ENCODE measurements around the gene ZNF496.
"Not testable (repeated sequence)": the region's sequence is repeated elsewhere in the genome, so short reads cannot be mapped to it uniquely, and the experiment has no call there.

Gene ZNF496

DNA sequence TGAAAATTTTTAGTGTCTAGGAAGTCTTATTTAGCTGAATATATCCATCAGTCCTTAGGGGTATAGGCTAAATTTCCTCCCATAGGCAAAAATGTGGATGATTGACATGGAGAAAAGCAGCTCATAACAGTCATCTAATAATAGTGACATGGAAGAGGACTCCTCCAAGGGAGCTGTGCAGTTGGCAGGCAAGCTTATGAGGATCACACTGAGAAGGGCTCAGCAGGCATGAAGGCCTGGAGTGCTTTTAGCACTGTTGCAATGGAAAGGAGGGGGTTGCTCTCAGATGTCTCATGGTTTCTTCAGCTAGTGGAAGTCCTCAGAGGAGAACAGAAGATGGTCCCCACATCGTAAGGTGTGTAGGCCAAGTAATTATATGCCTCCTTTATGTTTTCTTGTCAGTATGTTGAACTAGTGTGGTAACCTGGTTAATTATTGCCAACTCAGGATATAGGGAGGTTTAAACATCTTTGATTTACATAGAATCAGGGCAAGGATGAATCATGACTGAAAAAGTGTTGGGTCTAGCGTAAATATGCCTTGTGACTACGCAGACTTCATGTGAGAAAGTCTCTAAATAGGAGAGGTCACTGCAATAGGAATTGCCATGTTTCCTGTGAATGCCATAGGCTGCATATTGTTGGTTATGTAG is 56.9 kb downstream of the ZNF496 start:
- H3K27me3 ChIP-seq (ENCODE audit: control insufficient read depth, insufficient read depth, low read length), result no peaks in the 10 kb centered on the region
- H3K4me3 ChIP-seq (ENCODE audit: low read length), result no peak overlapping the region
- no peaks in the 10 kb centered on the region for H3K36me3 ChIP-seq (ENCODE audit: control insufficient read depth, insufficient read depth, low read length)
- no peak overlapping the region for H3K27ac ChIP-seq (ENCODE audit: low read length)
- WGBS (ENCODE audit: insufficient coverage, insufficient read length), result no CpG with 5 or more reads among the region's 3 CpGs
- no peak for DNase-seq (ENCODE audit: low read depth, low spot score)
- no peaks in the 10 kb centered on the region for H3K4me1 ChIP-seq (ENCODE audit: control insufficient read depth, insufficient read depth, low read length)
- peaks cover 2% of the 10 kb centered on the region for H3K9me3 ChIP-seq (ENCODE audit: control insufficient read depth, insufficient read depth, low read length)

DNA sequence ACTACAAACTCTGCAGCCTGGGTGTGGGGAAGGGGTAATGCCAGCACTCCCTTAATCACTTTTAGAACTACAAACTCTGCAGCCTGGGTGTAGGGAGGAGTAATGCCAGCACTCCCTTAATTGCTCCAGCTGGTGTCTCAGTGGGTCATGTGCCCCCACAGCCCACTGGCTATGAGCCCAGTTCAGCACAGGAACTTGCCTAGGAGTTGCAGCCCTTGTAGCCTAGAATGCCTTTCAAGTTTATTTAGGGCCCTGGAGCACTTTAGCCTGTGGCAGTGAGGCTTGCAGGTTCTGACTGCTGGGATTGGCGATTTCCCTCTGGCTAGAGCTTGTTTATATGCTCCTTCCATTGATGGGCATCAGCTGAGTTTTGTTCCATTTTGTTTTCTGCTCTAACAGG is 58.7 kb downstream of the ZNF496 start:
- no CpG with 5 or more reads among the region's 1 CpG for WGBS (ENCODE audit: insufficient coverage, insufficient read length)
- H3K9me3 ChIP-seq (ENCODE audit: control insufficient read depth, insufficient read depth, low read length), result peaks cover 2% of the 10 kb centered on the region
- no peaks in the 10 kb centered on the region for H3K27me3 ChIP-seq (ENCODE audit: control insufficient read depth, insufficient read depth, low read length)
- no peak overlapping the region for H3K4me3 ChIP-seq (ENCODE audit: low read length)
- H3K36me3 ChIP-seq (ENCODE audit: control insufficient read depth, insufficient read depth, low read length), result no peaks in the 10 kb centered on the region
- no peak overlapping the region for H3K27ac ChIP-seq (ENCODE audit: low read length)
- H3K4me1 ChIP-seq (ENCODE audit: control insufficient read depth, insufficient read depth, low read length), result no peaks in the 10 kb centered on the region
- no peak for DNase-seq (ENCODE audit: low read depth, low spot score)

DNA sequence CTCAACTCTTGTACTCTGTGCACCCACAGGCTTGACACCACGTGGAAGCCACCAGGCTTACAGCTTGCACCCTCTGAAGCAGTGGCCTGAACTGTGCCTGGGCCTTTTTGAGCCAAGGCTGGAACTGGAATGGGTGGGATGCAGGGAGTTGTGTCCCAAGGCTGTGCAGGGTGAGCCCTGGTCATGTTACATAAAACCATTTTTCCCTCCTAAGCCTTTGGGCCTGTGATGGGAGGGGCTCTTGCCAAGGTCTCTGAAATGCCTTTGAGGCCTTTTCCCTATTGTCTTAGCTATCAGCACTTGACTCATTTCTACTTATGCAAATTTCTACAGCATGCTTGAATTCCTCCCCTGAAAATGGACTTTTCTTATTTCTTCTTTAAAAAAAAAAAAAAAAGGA is 61.7 kb downstream of the ZNF496 start:
- DNase-seq (ENCODE audit: low read depth, low spot score), result no peak
- no peak overlapping the region for H3K4me3 ChIP-seq (ENCODE audit: low read length)
- H3K36me3 ChIP-seq (ENCODE audit: control insufficient read depth, insufficient read depth, low read length), result no peaks in the 10 kb centered on the region
- H3K4me1 ChIP-seq (ENCODE audit: control insufficient read depth, insufficient read depth, low read length), result no peaks in the 10 kb centered on the region
- no CpG with 5 or more reads among the region's 1 CpG for WGBS (ENCODE audit: insufficient coverage, insufficient read length)
- no peaks in the 10 kb centered on the region for H3K27me3 ChIP-seq (ENCODE audit: control insufficient read depth, insufficient read depth, low read length)
- no peak overlapping the region for H3K27ac ChIP-seq (ENCODE audit: low read length)
- peaks cover 2% of the 10 kb centered on the region for H3K9me3 ChIP-seq (ENCODE audit: control insufficient read depth, insufficient read depth, low read length)

DNA sequence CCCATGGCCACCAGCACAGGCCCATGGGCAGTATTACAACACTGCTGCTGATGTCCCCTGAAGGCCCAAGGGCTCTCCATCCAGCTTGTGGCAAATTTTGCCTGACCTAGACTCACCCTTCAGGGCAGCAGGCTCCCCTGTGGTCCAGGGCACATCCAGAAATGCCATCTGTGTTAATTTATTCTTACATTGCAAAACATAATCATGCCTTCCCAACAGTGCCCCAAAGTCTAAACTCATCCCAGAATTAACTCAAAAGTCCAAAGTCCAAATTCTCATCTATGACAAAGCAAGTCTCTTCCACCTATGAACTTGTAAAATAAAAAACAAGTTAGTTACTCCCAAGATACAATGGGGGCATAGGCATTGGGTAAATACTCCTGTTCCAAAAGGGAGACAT is 62.5 kb downstream of the ZNF496 start:
- Histone ChIP-seq H3K27ac (ENCODE audit: low read length) (no peak overlapping the region), H3K36me3 (ENCODE audit: control insufficient read depth, insufficient read depth, low read length) (no peaks in the 10 kb centered on the region), H3K4me1 (ENCODE audit: control insufficient read depth, insufficient read depth, low read length) (no peaks in the 10 kb centered on the region), H3K27me3 (ENCODE audit: control insufficient read depth, insufficient read depth, low read length) (no peaks in the 10 kb centered on the region), H3K9me3 (ENCODE audit: control insufficient read depth, insufficient read depth, low read length) (peaks cover 2% of the 10 kb centered on the region), H3K4me3 (ENCODE audit: low read length) (no peak overlapping the region)
- no peak for DNase-seq (ENCODE audit: low read depth, low spot score)

DNA sequence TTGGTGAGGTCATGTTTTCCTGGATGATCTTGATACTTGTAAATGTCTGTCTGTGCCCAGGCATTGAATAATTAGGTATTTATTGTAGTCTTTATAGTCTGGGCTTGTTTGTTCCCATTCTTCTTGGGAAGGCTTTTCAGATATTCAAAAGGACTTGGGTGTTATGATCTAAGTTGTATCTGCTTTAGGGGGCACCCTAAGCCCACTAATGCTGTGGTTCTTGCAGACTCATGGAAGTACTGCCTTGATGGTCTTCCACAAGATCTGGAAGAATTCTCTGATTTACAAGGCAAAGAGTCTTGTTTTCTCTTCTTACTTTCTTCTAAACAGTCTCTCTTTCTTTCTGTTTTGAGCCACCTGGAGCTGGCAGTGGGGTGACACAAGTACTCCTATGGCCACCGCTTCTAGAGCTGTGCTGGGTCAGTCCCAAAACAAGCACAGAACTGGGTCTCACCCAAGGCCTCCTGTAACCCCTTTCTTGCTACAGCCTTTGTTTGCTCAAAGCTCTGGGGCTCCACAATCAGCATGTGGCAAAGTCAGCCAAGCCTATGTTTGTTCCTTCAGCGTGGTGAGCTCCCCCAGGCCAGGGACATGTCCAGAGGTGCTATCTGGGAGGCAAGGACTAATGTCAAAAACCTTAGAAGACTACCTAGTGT is 63.1 kb downstream of the ZNF496 start:
- Histone ChIP-seq H3K36me3 (ENCODE audit: control insufficient read depth, insufficient read depth, low read length) (no peaks in the 10 kb centered on the region), H3K4me3 (ENCODE audit: low read length) (no peak overlapping the region), H3K9me3 (ENCODE audit: control insufficient read depth, insufficient read depth, low read length) (peaks cover 2% of the 10 kb centered on the region), H3K27me3 (ENCODE audit: control insufficient read depth, insufficient read depth, low read length) (no peaks in the 10 kb centered on the region), H3K4me1 (ENCODE audit: control insufficient read depth, insufficient read depth, low read length) (no peaks in the 10 kb centered on the region), H3K27ac (ENCODE audit: low read length) (no peak overlapping the region)
- no peak for DNase-seq (ENCODE audit: low read depth, low spot score)
- WGBS (ENCODE audit: insufficient coverage, insufficient read length), result no CpG with 5 or more reads among the region's 2 CpGs

DNA sequence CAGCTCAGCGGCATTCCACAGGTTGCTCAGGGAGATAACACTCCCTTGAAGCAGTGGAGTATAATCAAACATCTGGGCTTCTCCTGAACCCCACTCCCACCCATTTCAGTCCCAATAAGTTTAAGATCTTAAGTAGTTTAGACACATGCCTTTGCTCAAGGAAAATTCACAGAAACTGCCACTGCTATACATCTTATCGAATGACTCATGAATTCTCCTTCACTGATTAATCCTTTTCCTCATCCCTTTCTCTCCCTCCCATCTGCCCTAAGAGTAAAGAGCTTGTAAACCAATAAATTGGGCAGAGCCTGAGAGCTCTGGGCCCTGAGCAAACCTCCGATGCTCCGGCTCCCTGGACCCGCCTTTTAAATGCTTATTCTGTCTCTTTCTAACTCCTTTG is 65.6 kb downstream of the ZNF496 start:
- WGBS (ENCODE audit: insufficient coverage, insufficient read length), result no CpG with 5 or more reads among the region's 5 CpGs

DNA sequence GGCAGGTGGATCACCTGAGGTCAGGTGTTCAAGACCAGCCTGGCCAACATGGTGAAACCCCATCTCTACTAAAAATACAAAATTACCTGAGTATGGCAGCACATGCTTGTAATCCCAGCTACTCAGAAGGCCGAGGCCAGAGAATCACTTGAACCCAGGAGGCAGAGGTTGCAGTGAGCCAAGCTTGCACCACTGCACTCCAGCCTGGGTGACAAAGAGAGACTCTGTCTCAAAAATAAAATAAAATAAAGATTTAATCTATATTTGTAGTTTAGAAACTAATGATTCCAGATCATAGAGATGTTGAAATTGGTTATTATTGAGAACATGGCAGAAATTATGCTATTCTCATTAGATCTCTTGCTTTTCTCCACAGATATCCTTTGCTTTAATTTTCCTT is 75.9 kb downstream of the ZNF496 start, which contains the start of gene VN1R5:
TSS of gene VN1R5 (plus strand) at position 301 of the 400 bp plus-strand sequence.
- H3K4me3 ChIP-seq (ENCODE audit: low read length); H3K27ac ChIP-seq (ENCODE audit: low read length); H3K9me3 ChIP-seq (ENCODE audit: control insufficient read depth, insufficient read depth, low read length); H3K4me1 ChIP-seq (ENCODE audit: control insufficient read depth, insufficient read depth, low read length); H3K27me3 ChIP-seq (ENCODE audit: control insufficient read depth, insufficient read depth, low read length); H3K36me3 ChIP-seq (ENCODE audit: control insufficient read depth, insufficient read depth, low read length); DNase-seq (ENCODE audit: low read depth, low spot score): not testable (repeated sequence)
- WGBS (ENCODE audit: insufficient coverage, insufficient read length), result no CpG with 5 or more reads among the region's 1 CpG

More for the DNA sequence above, 65.6 kb downstream of the ZNF496 start:
- H3K4me3 ChIP-seq (ENCODE audit: low read length), result no peak overlapping the region
- H3K36me3 ChIP-seq (ENCODE audit: control insufficient read depth, insufficient read depth, low read length), result no peaks in the 10 kb centered on the region
- H3K27me3 ChIP-seq (ENCODE audit: control insufficient read depth, insufficient read depth, low read length), result no peaks in the 10 kb centered on the region
- H3K4me1 ChIP-seq (ENCODE audit: control insufficient read depth, insufficient read depth, low read length), result no peaks in the 10 kb centered on the region
- H3K27ac ChIP-seq (ENCODE audit: low read length), result no peak overlapping the region
- DNase-seq (ENCODE audit: low read depth, low spot score), result no peak
- H3K9me3 ChIP-seq (ENCODE audit: control insufficient read depth, insufficient read depth, low read length), result peaks cover 2% of the 10 kb centered on the region

DNA sequence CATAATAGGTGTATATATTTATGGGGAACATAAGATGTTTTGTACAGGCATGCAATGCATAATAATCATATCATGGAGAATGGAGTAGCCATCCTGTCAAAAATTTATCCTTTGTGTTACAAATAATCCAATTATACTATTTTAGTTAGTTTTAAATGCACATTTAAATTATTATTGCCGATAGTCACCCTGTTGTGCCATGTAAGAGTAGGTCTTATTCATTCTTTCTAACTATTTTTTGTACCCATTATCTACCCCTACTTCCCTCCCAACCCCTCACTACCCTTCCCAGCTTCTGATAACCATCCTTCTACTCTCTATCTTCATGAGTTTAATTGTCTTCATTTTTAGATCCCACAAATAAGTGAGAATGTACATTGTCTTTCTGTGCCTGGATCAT is 84.1 kb downstream of the ZNF496 start:
- H3K36me3 ChIP-seq (ENCODE audit: control insufficient read depth, insufficient read depth, low read length), result no peaks in the 10 kb centered on the region
- H3K27me3 ChIP-seq (ENCODE audit: control insufficient read depth, insufficient read depth, low read length), result no peaks in the 10 kb centered on the region
- DNase-seq (ENCODE audit: low read depth, low spot score), result no peak
- H3K4me1 ChIP-seq (ENCODE audit: control insufficient read depth, insufficient read depth, low read length), result no peaks in the 10 kb centered on the region
- no peak overlapping the region for H3K27ac ChIP-seq (ENCODE audit: low read length)
- no peaks in the 10 kb centered on the region for H3K9me3 ChIP-seq (ENCODE audit: control insufficient read depth, insufficient read depth, low read length)
- no peak overlapping the region for H3K4me3 ChIP-seq (ENCODE audit: low read length)
- WGBS (ENCODE audit: insufficient coverage, insufficient read length), result no CpG with 5 or more reads among the region's 1 CpG

All from iPS DF 6.9 (cell line).